Measurements from ENCODE around the gene KCNC3. TPM values are rescaled to one million over a fixed set of nuclear protein-coding genes. Genes with fewer than 3 reads are reported as not detected.
A peak's percentile ranks its signal among the peaks of the same experiment; 100 is the strongest.
"Not testable (repeated sequence)": the region's sequence is repeated elsewhere in the genome, so short reads cannot be mapped to it uniquely, and the experiment has no call there.

Gene KCNC3
- total and polyA plus RNA-seq, 7 donors: 0.36 to 1.6 (median 0.88) TPM; not detected in 3

DNA sequence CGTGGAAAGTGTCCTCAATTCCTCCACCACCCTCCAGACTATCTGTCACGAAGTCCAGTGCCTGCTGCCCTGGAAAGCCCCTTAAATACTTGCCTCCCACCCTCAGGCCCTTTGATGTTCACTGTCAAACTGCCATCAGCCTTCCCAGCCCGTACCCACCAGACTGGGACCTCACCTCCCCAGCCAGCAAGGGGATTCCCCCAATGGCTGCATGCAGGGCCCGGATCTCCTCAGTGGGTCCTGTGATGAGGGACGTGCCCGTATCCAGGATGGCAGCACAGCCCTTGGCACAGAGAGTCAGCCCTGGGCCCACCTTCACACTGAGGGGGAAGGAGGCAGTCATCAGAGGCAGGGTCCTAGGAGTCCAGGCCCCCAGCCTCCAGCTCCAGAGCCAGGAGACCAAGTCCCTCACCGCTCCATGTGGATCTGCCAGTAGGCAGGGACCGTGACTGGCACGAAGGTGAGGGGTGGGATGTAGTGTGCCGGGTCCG, 30.2 kb upstream of the KCNC3 start:
- Histone ChIP-seq H3K4me3 (no peak overlapping the region), H3K27ac (no peak overlapping the region), H3K36me3 (no peaks in the 10 kb centered on the region), H3K27me3 (no peaks in the 10 kb centered on the region), H3K9me3 (no peaks in the 10 kb centered on the region), H3K4me1 (peaks cover 0 to 15% (median 10%) of the 10 kb centered on the region in 4 donors)
- intact Hi-C loops (cut with DNase I): loop anchor here (5.0 to 10.0 kb wide), 2 partner anchors 423 to 565 kb away; no protein-coding TSS in a partner anchor
- TF ChIP-seq POLR2A (IDR thresholded peaks at IDR 0.05) (no peak), POLR2AphosphoS5 (IDR thresholded peaks at IDR 0.05) (no peak), EP300 (IDR thresholded peaks at IDR 0.05) (no peak)
- TF ChIP-seq, protein P1, sequence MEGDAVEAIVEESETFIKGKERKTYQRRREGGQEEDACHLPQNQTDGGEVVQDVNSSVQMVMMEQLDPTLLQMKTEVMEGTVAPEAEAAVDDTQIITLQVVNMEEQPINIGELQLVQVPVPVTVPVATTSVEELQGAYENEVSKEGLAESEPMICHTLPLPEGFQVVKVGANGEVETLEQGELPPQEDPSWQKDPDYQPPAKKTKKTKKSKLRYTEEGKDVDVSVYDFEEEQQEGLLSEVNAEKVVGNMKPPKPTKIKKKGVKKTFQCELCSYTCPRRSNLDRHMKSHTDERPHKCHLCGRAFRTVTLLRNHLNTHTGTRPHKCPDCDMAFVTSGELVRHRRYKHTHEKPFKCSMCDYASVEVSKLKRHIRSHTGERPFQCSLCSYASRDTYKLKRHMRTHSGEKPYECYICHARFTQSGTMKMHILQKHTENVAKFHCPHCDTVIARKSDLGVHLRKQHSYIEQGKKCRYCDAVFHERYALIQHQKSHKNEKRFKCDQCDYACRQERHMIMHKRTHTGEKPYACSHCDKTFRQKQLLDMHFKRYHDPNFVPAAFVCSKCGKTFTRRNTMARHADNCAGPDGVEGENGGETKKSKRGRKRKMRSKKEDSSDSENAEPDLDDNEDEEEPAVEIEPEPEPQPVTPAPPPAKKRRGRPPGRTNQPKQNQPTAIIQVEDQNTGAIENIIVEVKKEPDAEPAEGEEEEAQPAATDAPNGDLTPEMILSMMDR (IDR thresholded peaks at IDR 0.05): no peak
- WGBS, 2 donors: 89 to 92% methylated on average over 11 of the region's 11 CpGs
- DNase-seq: no peak

DNA sequence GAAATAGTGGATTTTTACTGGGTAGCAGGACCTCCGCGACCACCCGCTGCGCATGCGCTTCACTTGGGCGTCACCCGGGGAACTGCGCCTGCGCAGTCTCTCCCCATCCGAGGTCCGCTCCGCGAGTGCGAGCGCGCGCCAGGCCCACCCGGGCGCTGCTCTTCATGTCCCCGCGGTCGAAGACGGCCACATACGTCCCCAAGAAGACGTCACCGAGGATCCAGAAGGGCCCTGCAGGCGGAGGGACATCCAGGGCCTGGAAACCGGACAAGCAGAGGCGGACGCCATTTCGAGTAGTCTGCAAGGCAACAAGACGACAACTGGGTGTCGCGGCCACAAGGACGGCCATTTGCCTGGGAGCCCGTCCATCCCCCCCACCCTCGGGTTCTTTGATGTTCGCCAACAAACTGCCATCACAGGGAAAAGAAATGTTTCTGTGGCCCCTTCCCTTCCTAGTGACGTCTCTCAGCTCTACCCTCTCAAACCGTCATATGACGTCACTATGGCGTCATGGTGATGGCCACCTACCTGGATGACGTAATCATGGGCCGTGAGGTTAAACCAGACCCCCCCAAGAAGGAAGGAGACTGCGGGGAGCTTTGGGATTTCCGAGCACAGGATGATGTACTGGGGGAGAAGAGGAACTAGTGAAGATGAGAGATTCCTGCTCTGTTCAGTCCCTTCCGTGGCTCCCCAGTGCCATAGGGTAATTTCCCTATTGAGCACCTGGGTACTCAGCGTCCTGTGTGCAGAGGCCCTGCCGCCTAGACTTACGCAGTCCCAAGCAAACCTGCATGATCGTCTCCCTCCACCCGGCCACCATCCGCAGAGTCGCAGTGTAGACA, 29.5 kb upstream of the KCNC3 start:
- Histone ChIP-seq H3K27ac (peak overlapping the region; percentile 77 to 84 (median 80)), H3K4me1 (peaks cover 0 to 15% (median 10%) of the 10 kb centered on the region in 4 donors), H3K9me3 (no peaks in the 10 kb centered on the region), H3K36me3 (no peaks in the 10 kb centered on the region), H3K4me3 (peak overlapping the region; percentile 27 to 55 (median 44)), H3K27me3 (no peaks in the 10 kb centered on the region)
- DNase-seq: peak; percentile 77
- 31 to 50% methylated on average over 54 of the region's 54 CpGs for WGBS, 2 donors
- TF ChIP-seq POLR2A (IDR thresholded peaks at IDR 0.05): peak; percentile 12 to 18
- TF ChIP-seq, protein P1 (IDR thresholded peaks at IDR 0.05): no peak
- TF ChIP-seq POLR2AphosphoS5 (IDR thresholded peaks at IDR 0.05): peak; percentile 57 to 79 (median 68)
- no peak for TF ChIP-seq EP300 (IDR thresholded peaks at IDR 0.05)
- intact Hi-C loops (cut with DNase I): loop anchor here (5.0 to 10.0 kb wide), 2 partner anchors 424 to 566 kb away; no protein-coding TSS in a partner anchor

DNA sequence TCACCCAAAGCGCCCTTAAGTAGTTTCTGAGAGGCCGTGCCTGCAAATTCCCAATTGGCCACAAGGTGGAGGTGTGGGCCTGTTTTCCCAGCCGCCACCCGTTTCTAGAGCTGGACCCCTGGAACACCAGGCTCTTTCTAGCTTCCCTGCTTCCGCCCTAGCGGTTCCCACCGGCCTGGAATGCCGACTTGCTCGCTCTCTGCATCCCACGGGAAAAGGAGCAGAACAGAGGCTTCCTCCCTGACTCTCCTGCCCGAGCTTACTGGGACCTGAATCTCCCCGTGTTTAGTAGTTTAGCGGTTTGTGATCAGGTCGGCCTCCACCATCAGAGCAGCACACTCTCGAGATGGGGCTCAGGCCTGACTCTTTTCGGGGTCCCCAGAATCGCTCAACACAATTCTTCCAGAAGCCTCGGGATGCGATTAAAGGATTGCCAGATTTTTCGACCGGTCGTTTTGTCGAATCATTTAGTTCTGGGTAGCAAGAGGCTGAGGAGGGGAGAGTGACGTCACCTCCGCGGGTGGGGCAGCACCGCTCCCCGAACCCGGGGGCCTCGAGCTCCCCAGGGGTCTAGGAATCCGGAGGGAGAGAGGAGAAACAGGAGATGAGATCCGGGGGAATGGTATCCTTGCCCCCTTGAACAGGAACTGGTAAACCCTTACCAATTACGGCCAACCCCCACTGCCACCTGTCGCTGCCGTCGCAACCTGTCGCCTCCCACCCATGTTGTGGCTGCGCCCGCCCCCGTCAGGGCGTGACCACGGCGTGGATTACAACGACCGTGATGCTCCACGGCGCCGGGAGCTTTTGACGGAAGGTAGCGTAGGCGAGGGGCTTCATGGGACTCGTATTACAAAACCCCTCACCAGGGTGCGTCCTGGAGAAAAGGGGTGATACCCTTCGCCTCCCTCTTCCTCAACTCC, 28.3 kb upstream of the KCNC3 start:
- peak; percentile 90 for DNase-seq
- Histone ChIP-seq H3K27ac (peak overlapping the region; percentile 77 to 84 (median 80)), H3K4me1 (peaks cover 0 to 15% (median 10%) of the 10 kb centered on the region in 4 donors), H3K4me3 (peak overlapping the region; percentile 27 to 55 (median 44)), H3K36me3 (no peaks in the 10 kb centered on the region), H3K27me3 (no peaks in the 10 kb centered on the region), H3K9me3 (no peaks in the 10 kb centered on the region)
- intact Hi-C loops (cut with DNase I): loop anchor here (5.0 to 10.0 kb wide), 2 partner anchors 425 to 567 kb away; no protein-coding TSS in a partner anchor
- 8 to 9% methylated on average over 54 of the region's 54 CpGs for WGBS, 2 donors
- TF ChIP-seq EP300 (IDR thresholded peaks at IDR 0.05) (no peak), POLR2AphosphoS5 (IDR thresholded peaks at IDR 0.05) (peak in 3 of 4 donors; percentile 12 to 32 (median 27)), POLR2A (IDR thresholded peaks at IDR 0.05) (peak in 1 of 2 donors; percentile 15)
- TF ChIP-seq, protein P1 (IDR thresholded peaks at IDR 0.05): peak; percentile 74 to 93 (median 82)

DNA sequence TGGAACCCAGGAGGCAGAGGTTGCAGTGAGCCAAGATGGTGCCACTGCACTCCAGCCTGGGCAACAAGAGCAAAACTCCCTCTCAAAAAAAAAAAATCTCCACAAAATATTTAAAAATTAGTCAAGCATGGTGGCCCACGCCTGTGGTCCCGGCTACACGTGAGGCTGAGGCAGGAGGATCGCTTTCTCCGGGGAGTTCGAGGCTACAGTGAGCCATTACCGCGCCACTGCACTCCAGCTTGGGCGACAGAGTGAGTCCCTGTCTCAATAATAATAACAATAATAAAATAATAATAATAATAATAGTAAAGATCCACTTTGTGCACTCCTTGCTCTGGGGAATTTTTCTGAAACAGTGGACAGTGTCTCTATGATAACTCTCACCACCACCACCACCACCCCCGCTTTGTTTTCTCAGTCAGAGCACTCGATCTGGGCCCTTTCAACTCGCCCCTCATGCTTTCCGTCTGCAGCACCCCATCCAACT, 27.6 kb upstream of the KCNC3 start:
- DNase-seq: no peak
- WGBS, 2 donors: 36% methylated on average over 13 of the region's 13 CpGs
- intact Hi-C loops (cut with DNase I): loop anchor here (1.0 to 10.0 kb wide), 3 partner anchors 59 to 568 kb away; no protein-coding TSS in a partner anchor
- peaks cover 0 to 15% (median 10%) of the 10 kb centered on the region in 4 donors for H3K4me1 ChIP-seq
- H3K4me3 ChIP-seq: peak overlapping the region in 1 of 4 donors; percentile 43
- H3K27ac ChIP-seq: peak overlapping the region in 3 of 4 donors; percentile 78 to 84 (median 81)
- no peaks in the 10 kb centered on the region for H3K36me3 ChIP-seq
- no peaks in the 10 kb centered on the region for H3K27me3 ChIP-seq
- TF ChIP-seq POLR2AphosphoS5 (IDR thresholded peaks at IDR 0.05): no peak
- TF ChIP-seq, protein P1 (IDR thresholded peaks at IDR 0.05): no peak
- H3K9me3 ChIP-seq: no peaks in the 10 kb centered on the region

DNA sequence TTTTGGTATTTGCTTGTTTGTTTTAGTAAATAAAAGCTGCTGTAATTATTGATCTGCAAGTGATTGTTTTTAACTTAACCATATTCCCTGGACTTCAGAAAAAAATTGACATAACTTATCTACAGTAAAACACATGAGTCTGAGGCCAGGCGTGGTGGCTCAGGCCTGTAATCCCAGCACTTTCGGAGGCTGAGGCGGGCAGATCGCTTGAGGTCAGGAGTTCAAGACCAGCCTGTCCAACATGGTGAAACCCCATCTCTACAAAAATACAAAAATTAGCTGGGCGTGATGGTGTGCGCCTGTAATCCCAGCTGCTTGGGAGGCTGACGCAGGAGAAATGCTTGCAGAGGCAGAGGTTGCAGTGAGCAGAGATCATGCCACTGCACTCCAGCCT, 24.3 kb upstream of the KCNC3 start:
- H3K4me3 ChIP-seq, H3K27me3 ChIP-seq, H3K9me3 ChIP-seq, DNase-seq, H3K27ac ChIP-seq, H3K36me3 ChIP-seq: not testable (repeated sequence)
- 87 to 95% methylated on average over 7 of the region's 7 CpGs for WGBS, 2 donors
- intact Hi-C loops (cut with DNase I): loop anchor here (10.0 kb wide), 1 partner anchor 571 kb away; no protein-coding TSS in a partner anchor
- H3K4me1 ChIP-seq: peaks cover 0 to 11% (median 8%) of the 10 kb centered on the region in 4 donors
